Forelimb muscle (tissue), 1 donor: ENCODE data around the gene WDR4. TPM values are rescaled to one million over a fixed set of nuclear protein-coding genes. Genes with fewer than 3 reads are reported as not detected.
"Not testable (repeated sequence)": the region's sequence is repeated elsewhere in the genome, so short reads cannot be mapped to it uniquely, and the experiment has no call there.

Source experiments
- DNase-seq: peaks from one replicate; pipeline ENCODE4 v3.0.0-alpha.2; 2013; ENCODE audit warnings: low read depth
- polyA plus RNA-seq: library from polyadenylated mRNA; unstranded; fragments of 120-200 nt; gene quantifications from one replicate; pipeline ENCODE4 v1.2.1, GENCODE V29; 2013; ENCODE audit not compliant: insufficient read length

WDR4 gene
- polyA plus RNA-seq, 1 donor, result 8.0 TPM

- DNase-seq, result no peak
These were observed 39.8 kb downstream of the WDR4 start for GRCh38 chr21:42839271-42840231.

GRCh38 chr21:42838212-42838690 lies 41.1 kb downstream of the WDR4 start:
- not testable (repeated sequence) for DNase-seq

- no peak for DNase-seq
These were observed 41.7 kb downstream of the WDR4 start for GRCh38 chr21:42837421-42838211.

- DNase-seq, result no peak
These were observed 42.5 kb downstream of the WDR4 start for GRCh38 chr21:42836767-42837301.

GRCh38 chr21:42836402-42836666 lies 43.0 kb downstream of the WDR4 start:
- no peak for DNase-seq

- no peak for DNase-seq
These were observed 43.5 kb downstream of the WDR4 start for GRCh38 chr21:42835611-42836401.

- DNase-seq, result no peak
These were observed 44.1 kb downstream of the WDR4 start for GRCh38 chr21:42835211-42835610.

GRCh38 chr21:42834726-42835191 lies 44.6 kb downstream of the WDR4 start:
- no peak for DNase-seq

- no peak for DNase-seq
These were observed 45.2 kb downstream of the WDR4 start for GRCh38 chr21:42833859-42834725.

GRCh38 chr21:42833439-42833815 lies 45.9 kb downstream of the WDR4 start:
- DNase-seq, result no peak

- not testable (repeated sequence) for DNase-seq
These were observed 47.1 kb downstream of the WDR4 start for GRCh38 chr21:42832321-42832630.

GRCh38 chr21:42830456-42831455 lies 48.6 kb downstream of the WDR4 start:
- no peak for DNase-seq

GRCh38 chr21:42829954-42830353 lies 49.4 kb downstream of the WDR4 start:
- DNase-seq, result no peak

GRCh38 chr21:42829417-42829816 lies 49.9 kb downstream of the WDR4 start:
- no peak for DNase-seq

GRCh38 chr21:42827588-42827987 lies 51.8 kb downstream of the WDR4 start:
- no peak for DNase-seq

GRCh38 chr21:42820616-42821465 lies 58.5 kb downstream of the WDR4 start:
- no peak for DNase-seq

- DNase-seq, result no peak
These were observed 59.3 kb downstream of the WDR4 start for GRCh38 chr21:42819861-42820615.

- no peak for DNase-seq
These were observed 61.0 kb downstream of the WDR4 start for GRCh38 chr21:42818328-42818749.
